ENCODE data around the gene ST7L.

The ST7L gene

DNA sequence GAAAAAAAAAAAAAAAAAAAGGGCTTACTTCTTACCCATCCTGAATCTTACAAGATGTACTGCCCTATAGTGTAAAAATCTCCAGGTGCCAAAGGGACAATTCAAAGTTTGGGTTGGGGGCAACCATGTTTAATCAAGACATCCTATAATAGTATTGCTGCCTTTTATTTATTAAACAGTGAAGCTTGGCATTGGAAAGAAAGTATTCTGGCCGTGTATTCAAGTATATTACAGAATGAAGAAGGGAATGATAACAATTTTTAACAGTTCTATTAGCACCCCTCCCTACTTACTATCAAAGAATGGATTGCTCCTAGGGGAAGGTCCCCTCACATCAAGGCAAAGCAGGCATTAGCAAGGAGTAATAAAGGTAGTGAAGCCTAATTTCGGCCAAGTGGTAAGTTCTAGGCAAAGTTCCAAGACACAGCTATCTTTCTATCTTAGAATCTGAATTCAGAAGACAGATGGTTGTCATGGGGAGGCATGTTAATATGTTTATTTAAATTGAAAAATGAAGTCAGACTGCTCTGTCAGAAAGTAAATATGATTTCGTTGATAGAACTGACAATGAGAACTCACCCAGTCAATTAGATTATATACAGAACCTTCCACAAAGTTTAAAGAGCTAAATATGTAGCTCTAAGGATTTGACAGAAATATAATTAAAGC lies 24.6 kb downstream of the ST7L start:
- DNase-seq (ENCODE audit: insufficient read length, low spot score) (no peak), FAIRE-seq (no peak)
- TF ChIP-seq POU2F2 (IDR thresholded peaks at IDR 0.05; ENCODE audit: low read depth, low read length) (no peak), SPI1 (IDR thresholded peaks at IDR 0.05; ENCODE audit: low read depth, low read length) (no peak), POLR2A (IDR thresholded peaks at IDR 0.05; ENCODE audit: low read depth, low read length) (no peak), PAX5 (IDR thresholded peaks at IDR 0.05; ENCODE audit: insufficient read depth, low read length, severe bottlenecking) (no peak), POLR2AphosphoS5 (IDR thresholded peaks at IDR 0.05; ENCODE audit: low read depth, low read length) (no peak), TAF1 (IDR thresholded peaks at IDR 0.05; ENCODE audit: low read depth, low read length) (no peak)

DNA sequence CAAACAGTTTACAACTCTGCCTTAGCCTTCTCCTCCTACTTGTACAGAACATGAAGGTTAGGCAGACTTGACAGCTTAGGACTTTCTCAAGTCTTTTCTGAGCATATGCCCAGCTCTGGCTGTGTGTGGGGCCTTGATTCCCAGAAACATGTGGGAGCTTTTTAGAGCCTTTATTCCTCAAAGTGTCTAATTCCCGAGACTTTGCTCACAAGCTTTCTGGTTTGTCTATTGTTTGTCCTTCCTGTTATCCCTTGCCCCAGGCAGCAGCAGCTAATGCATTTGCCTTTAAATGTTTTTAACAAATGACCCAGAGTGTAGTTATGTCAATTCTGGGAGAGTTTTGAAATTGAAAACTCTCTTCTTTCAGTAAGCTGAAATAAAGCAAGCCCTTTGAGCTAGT lies 29.2 kb downstream of the ST7L start:
- DNase-seq (ENCODE audit: insufficient read length, low spot score), result no peak

DNA sequence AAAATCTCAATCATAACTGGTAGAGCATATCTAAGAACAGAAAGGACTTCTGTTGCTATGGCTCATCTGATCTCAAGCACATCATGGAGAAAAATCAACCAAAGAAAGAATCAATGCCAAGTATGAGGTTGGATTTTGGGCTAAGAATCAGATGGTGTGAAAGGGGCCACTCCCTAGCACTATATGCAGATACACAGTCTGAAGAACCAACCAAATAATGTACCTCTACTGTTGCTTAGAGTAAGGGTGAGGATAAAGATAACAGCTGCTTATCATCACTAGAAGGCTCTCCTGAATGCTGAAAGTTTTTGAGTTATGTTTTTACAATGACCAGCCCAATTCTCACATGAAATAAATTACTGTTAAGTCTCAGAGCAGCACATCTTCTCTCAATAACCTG lies 35.6 kb downstream of the ST7L start:
- DNase-seq (ENCODE audit: insufficient read length, low spot score) (no peak), FAIRE-seq (peak; percentile 38)
- TF ChIP-seq TAF1 (IDR thresholded peaks at IDR 0.05; ENCODE audit: low read depth, low read length), result no peak
- TF ChIP-seq SPI1 (IDR thresholded peaks at IDR 0.05; ENCODE audit: low read depth, low read length), result no peak
- TF ChIP-seq POLR2AphosphoS5 (IDR thresholded peaks at IDR 0.05; ENCODE audit: low read depth, low read length), result no peak
- TF ChIP-seq POLR2A (IDR thresholded peaks at IDR 0.05; ENCODE audit: low read depth, low read length), result no peak

More for the DNA sequence above, 29.2 kb downstream of the ST7L start:
- TF ChIP-seq POLR2AphosphoS5 (IDR thresholded peaks at IDR 0.05; ENCODE audit: low read depth, low read length) (no peak), POLR2A (IDR thresholded peaks at IDR 0.05; ENCODE audit: low read depth, low read length) (no peak), TAF1 (IDR thresholded peaks at IDR 0.05; ENCODE audit: low read depth, low read length) (no peak), POU2F2 (IDR thresholded peaks at IDR 0.05; ENCODE audit: low read depth, low read length) (no peak), SPI1 (IDR thresholded peaks at IDR 0.05; ENCODE audit: low read depth, low read length) (no peak), PAX5 (IDR thresholded peaks at IDR 0.05; ENCODE audit: insufficient read depth, low read length, severe bottlenecking) (no peak)
- no peak for FAIRE-seq

DNA sequence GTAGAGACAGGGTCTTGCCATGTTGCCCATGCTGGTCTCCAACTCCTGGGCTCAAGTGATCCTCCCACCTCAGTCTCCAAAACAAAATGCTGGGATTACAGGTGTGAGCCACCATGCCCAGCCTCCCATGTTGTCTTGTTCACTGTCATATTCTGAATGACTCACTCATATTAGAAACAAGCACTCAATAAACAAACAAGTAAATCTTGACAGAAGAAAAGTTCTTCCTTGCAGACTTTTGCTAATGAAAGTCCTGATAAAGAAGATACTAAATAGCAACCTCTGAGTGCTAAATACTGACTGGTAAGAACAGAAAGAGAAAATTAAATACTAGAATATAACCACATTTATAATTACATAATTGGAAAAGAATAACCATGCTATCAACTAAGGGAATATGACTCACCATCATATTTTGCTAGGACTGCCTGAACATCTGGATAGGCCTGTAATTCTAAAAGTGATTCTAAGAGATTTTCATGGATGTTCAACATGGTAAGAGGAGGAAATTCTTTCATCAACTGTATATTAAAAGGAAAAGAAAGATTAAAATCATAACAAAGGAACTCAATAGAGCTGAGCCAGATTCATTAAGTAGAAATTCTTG lies 37.3 kb downstream of the ST7L start:
- FAIRE-seq (no peak), DNase-seq (ENCODE audit: insufficient read length, low spot score) (no peak)
- TF ChIP-seq PAX5 (IDR thresholded peaks at IDR 0.05; ENCODE audit: insufficient read depth, low read length, severe bottlenecking), result no peak
- no peak for TF ChIP-seq SPI1 (IDR thresholded peaks at IDR 0.05; ENCODE audit: low read depth, low read length)
- no peak for TF ChIP-seq POLR2A (IDR thresholded peaks at IDR 0.05; ENCODE audit: low read depth, low read length)
- no peak for TF ChIP-seq TAF1 (IDR thresholded peaks at IDR 0.05; ENCODE audit: low read depth, low read length)
- no peak for TF ChIP-seq POU2F2 (IDR thresholded peaks at IDR 0.05; ENCODE audit: low read depth, low read length)
- TF ChIP-seq POLR2AphosphoS5 (IDR thresholded peaks at IDR 0.05; ENCODE audit: low read depth, low read length), result no peak

DNA sequence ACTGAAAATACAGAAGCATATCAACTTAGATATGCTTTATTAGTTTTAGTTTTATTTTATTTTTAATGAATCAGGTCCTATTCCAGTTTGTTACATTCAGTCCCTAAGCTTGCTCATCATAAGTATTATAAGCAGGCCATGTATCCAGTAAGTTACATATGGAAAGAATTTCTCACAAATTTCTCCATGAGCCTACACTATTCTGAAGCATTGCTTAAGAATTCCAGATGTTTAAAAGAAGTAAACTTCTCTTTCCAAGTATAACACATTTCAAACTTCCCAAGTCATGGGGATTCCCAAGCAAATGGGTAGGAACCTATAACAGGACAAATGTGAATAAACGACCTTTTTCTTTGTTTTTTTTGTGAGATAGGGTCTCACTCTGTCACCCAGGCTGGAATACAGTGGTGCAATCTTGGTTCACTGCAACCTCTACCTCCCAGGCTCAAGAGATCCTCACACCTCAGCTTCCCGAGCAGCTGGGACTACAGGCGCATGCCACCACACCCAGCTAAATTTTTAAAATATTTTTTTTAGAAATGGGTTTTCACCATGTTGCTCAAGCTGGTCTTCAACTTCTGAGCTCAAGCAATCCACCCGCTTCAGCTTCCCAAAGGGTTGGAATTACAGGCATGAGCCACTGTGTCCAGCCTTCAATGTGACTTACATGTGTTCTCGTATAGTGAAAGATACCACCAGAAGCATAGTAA lies 39.0 kb downstream of the ST7L start:
- TF ChIP-seq POLR2AphosphoS5 (IDR thresholded peaks at IDR 0.05; ENCODE audit: low read depth, low read length) (no peak), PAX5 (IDR thresholded peaks at IDR 0.05; ENCODE audit: insufficient read depth, low read length, severe bottlenecking) (no peak), SPI1 (IDR thresholded peaks at IDR 0.05; ENCODE audit: low read depth, low read length) (no peak), TAF1 (IDR thresholded peaks at IDR 0.05; ENCODE audit: low read depth, low read length) (no peak), POU2F2 (IDR thresholded peaks at IDR 0.05; ENCODE audit: low read depth, low read length) (no peak), POLR2A (IDR thresholded peaks at IDR 0.05; ENCODE audit: low read depth, low read length) (no peak)
- FAIRE-seq (no peak), DNase-seq (ENCODE audit: insufficient read length, low spot score) (no peak)

DNA sequence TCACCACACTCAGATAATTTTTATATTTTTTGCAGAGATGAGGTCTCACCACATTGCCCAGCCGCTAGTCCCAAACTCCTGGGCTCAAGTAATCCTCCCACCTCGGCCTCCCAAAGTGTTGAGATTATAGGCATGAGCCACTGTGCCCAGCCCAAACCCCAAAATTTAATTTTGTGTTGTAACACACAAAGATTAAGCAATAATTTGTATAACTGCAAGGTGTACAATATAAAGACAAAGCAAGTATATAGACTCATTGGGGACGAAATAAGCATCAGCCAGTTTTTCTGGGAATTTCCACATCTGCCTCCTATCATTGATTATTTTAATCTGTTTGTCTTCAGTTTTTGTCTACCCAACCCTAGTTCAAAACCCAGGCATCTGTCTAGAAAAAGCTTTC lies 42.7 kb downstream of the ST7L start:
- FAIRE-seq, result no peak
- no peak for DNase-seq (ENCODE audit: insufficient read length, low spot score)
- TF ChIP-seq TAF1 (IDR thresholded peaks at IDR 0.05; ENCODE audit: low read depth, low read length) (no peak), POLR2AphosphoS5 (IDR thresholded peaks at IDR 0.05; ENCODE audit: low read depth, low read length) (no peak), PAX5 (IDR thresholded peaks at IDR 0.05; ENCODE audit: insufficient read depth, low read length, severe bottlenecking) (no peak), POLR2A (IDR thresholded peaks at IDR 0.05; ENCODE audit: low read depth, low read length) (no peak), SPI1 (IDR thresholded peaks at IDR 0.05; ENCODE audit: low read depth, low read length) (no peak), POU2F2 (IDR thresholded peaks at IDR 0.05; ENCODE audit: low read depth, low read length) (no peak)

DNA sequence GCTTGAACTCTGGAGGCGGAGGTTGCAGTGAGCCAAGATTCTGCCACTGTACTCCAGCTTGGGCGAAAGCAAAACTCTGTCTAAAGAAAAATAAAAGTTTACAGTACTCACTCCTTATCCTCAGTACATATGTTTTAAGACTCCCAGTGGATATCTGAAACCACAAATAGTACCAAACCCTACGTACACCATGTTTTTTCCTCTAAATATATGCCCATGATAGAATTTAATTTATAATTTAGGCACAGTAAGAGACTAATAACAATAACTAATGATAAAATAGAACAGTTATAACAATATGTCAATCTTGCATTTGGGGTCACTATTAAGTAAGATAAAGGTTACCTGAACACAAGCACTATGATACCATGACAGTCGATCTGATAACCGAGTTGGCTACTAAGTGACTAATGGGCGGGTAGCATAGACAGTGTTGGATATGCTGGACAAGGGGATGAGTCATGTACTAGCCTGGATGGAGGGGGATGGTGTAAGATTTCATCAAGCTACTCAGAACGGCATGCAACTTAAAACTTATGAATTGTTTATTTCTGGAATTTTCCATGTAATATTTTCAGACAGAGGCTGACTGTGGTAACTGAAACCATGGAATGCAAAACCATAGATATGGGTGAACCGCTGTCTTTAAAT lies 43.7 kb downstream of the ST7L start:
- FAIRE-seq (no peak), DNase-seq (ENCODE audit: insufficient read length, low spot score) (no peak)
- TF ChIP-seq POLR2AphosphoS5 (IDR thresholded peaks at IDR 0.05; ENCODE audit: low read depth, low read length) (no peak), PAX5 (IDR thresholded peaks at IDR 0.05; ENCODE audit: insufficient read depth, low read length, severe bottlenecking) (no peak)

DNA sequence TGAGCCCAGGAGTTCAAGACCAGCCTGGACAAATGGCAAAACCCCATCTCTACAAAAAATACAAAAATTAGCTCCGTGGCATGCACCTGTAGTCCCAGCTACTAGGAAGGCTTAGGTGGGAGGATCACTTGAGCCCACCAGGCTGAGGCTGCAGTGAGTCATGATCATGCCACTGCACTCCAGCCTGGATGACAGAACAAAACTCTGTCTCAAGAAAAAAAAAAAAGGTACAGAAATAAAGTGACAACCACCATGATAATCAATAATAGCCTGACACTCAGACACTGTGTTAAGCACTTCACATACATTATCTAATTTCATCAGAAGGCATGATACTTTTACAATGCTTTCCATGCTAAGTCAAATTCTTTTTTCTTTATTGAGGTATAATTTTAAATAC lies 53.1 kb downstream of the ST7L start:
- FAIRE-seq (no peak), DNase-seq (ENCODE audit: insufficient read length, low spot score) (no peak)
- no peak for TF ChIP-seq POLR2A (IDR thresholded peaks at IDR 0.05; ENCODE audit: low read depth, low read length)
- TF ChIP-seq TAF1 (IDR thresholded peaks at IDR 0.05; ENCODE audit: low read depth, low read length), result no peak
- TF ChIP-seq SPI1 (IDR thresholded peaks at IDR 0.05; ENCODE audit: low read depth, low read length), result no peak
- TF ChIP-seq PAX5 (IDR thresholded peaks at IDR 0.05; ENCODE audit: insufficient read depth, low read length, severe bottlenecking), result no peak

DNA sequence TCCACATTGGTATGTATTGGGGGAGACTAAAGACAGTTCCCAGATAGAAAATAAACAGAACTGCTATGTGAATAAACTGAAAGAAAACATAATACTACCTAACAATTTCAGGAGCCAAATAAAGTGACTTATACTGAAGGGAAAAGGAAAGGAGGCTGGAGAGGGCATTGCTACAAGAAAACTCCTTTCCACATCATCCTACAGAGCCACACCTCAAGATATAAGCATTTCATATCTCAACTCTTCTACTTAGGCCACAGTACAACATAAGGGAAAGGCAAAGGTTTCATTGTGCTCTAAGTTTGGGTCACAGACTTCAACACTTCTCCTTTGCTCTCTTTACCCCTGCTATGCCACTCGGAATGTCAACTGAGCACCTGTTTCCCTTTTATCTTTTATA lies 54.9 kb downstream of the ST7L start:
- TF ChIP-seq SPI1 (IDR thresholded peaks at IDR 0.05; ENCODE audit: low read depth, low read length) (no peak), POLR2AphosphoS5 (IDR thresholded peaks at IDR 0.05; ENCODE audit: low read depth, low read length) (no peak), TAF1 (IDR thresholded peaks at IDR 0.05; ENCODE audit: low read depth, low read length) (no peak), PAX5 (IDR thresholded peaks at IDR 0.05; ENCODE audit: insufficient read depth, low read length, severe bottlenecking) (no peak), POU2F2 (IDR thresholded peaks at IDR 0.05; ENCODE audit: low read depth, low read length) (no peak), POLR2A (IDR thresholded peaks at IDR 0.05; ENCODE audit: low read depth, low read length) (no peak)
- DNase-seq (ENCODE audit: insufficient read length, low spot score) (no peak), FAIRE-seq (no peak)

Data from GM12891 (cell line).